HepG2 (cell line): ENCODE results near the gene PDSS2. TPM values are rescaled to one million over a fixed set of nuclear protein-coding genes. Genes with fewer than 3 reads are reported as not detected.

Source experiments
- FOSL1 ChIP-seq: sonication (generic); formaldehyde crosslinking; IDR thresholded peaks from 2 replicates; pipeline ENCODE4 v1.9.0; 2021; ENCODE audit warnings: missing genetic modification reagents, borderline replicate concordance
- GPN1 ChIP-seq: sonication (generic); formaldehyde crosslinking; IDR thresholded peaks from 2 replicates; pipeline ENCODE4 v1.5.1; 2020; ENCODE audit warnings: missing genetic modification reagents, borderline replicate concordance
- HMG20B ChIP-seq: conservative IDR thresholded peaks from 2 replicates; pipeline ENCODE4 v1.6.1; 2016; ENCODE audit warnings: missing genetic modification reagents, missing compliant biosample characterization
- NRL ChIP-seq: sonication (generic); formaldehyde crosslinking; IDR thresholded peaks from 2 replicates; pipeline ENCODE4 v1.5.0; 2020; ENCODE audit warnings: missing genetic modification reagents, mild to moderate bottlenecking, moderate library complexity, borderline replicate concordance
- SP140L ChIP-seq: sonication (generic); formaldehyde crosslinking; IDR thresholded peaks from 2 replicates; pipeline ENCODE4 v1.4.0; 2020; ENCODE audit warnings: missing genetic modification reagents, borderline replicate concordance
- SPEN ChIP-seq: sonication (generic); formaldehyde crosslinking; IDR thresholded peaks from 2 replicates; pipeline ENCODE4 v1.5.1; 2020; ENCODE audit warnings: low read depth, mild to moderate bottlenecking, missing genetic modification reagents
- ZNF292 ChIP-seq: sonication (generic); formaldehyde crosslinking; IDR thresholded peaks from 2 replicates; pipeline ENCODE4 v1.8.1; 2022; ENCODE audit warnings: mild to moderate bottlenecking, low read depth, missing genetic modification reagents, borderline replicate concordance
- ZNF558 ChIP-seq: sonication (generic); formaldehyde crosslinking; IDR thresholded peaks from 2 replicates; pipeline ENCODE4 v1.9.0; 2022; ENCODE audit warnings: mild to moderate bottlenecking, missing genetic modification reagents, borderline replicate concordance
- ZNF737 ChIP-seq: sonication (generic); formaldehyde crosslinking; IDR thresholded peaks from 2 replicates; pipeline ENCODE4 v1.5.0; 2020; ENCODE audit warnings: missing genetic modification reagents, mild to moderate bottlenecking, borderline replicate concordance
- ZNF788 ChIP-seq: sonication (generic); formaldehyde crosslinking; IDR thresholded peaks from 2 replicates; pipeline ENCODE4 v1.5.0; 2020; ENCODE audit warnings: mild to moderate bottlenecking, missing genetic modification reagents, borderline replicate concordance
- ZNF83 ChIP-seq: sonication (generic); formaldehyde crosslinking; IDR thresholded peaks from 2 replicates; pipeline ENCODE4 v1.4.0; 2020; ENCODE audit warnings: missing genetic modification reagents, mild to moderate bottlenecking, borderline replicate concordance
- polyA plus RNA-seq, 8 experiments: library from polyadenylated mRNA; depleted of rRNA in 3 of 8; stranded (reverse) in 7 of 8; unstranded in 1 of 8; fragments of >200 nt; fragmentation: Illumina TruSeq in 4 of 8; extraction: Trizol in 4 of 8; gene quantifications; 2 replicates each; pipeline versions ENCODE4 v1.2.1 to v1.2.3, GENCODE V29; 2011 to 2016; ENCODE audit warnings: low read depth in 4 of 8, missing spikeins in 1 of 8, mixed read lengths in 1 of 8; ENCODE audit not compliant: insufficient read depth in 1 of 8
- total RNA-seq, 5 experiments: library from RNA; depleted of rRNA; stranded (reverse); fragments of >200 nt; fragmentation: Illumina TruSeq; extraction: Trizol; gene quantifications; 2 replicates each; pipeline ENCODE4 v1.2.3, GENCODE V29; 2016; ENCODE audit warnings: low read depth in 1 of 5
- TF ChIP-seq, protein P1 (sequence below): sonication (generic); formaldehyde crosslinking; IDR thresholded peaks from 2 replicates; pipeline ENCODE4 v1.5.1; 2020; ENCODE audit warnings: mild to moderate bottlenecking, missing genetic modification reagents, borderline replicate concordance
- TF ChIP-seq, protein P2 (sequence below): sonication (generic); formaldehyde crosslinking; IDR thresholded peaks from 2 replicates; pipeline ENCODE4 v1.4.0; 2020; ENCODE audit warnings: missing genetic modification reagents, borderline replicate concordance
- TF ChIP-seq, protein P3 (sequence below): sonication (generic); formaldehyde crosslinking; IDR thresholded peaks from 2 replicates; pipeline ENCODE4 v1.9.0; 2021; ENCODE audit warnings: missing genetic modification reagents, borderline replicate concordance
- TF ChIP-seq, protein P4 (sequence below): sonication (generic); formaldehyde crosslinking; IDR thresholded peaks from 2 replicates; pipeline ENCODE4 v1.9.0; 2021; ENCODE audit warnings: missing genetic modification reagents, mild to moderate bottlenecking, borderline replicate concordance

PDSS2 gene
- total and polyA plus RNA-seq, 2 of the 13 experiments (the other 11 are each of a cell fraction or from before 2014, with no cell fraction given) = 16.2 to 17.0 TPM

DNA sequence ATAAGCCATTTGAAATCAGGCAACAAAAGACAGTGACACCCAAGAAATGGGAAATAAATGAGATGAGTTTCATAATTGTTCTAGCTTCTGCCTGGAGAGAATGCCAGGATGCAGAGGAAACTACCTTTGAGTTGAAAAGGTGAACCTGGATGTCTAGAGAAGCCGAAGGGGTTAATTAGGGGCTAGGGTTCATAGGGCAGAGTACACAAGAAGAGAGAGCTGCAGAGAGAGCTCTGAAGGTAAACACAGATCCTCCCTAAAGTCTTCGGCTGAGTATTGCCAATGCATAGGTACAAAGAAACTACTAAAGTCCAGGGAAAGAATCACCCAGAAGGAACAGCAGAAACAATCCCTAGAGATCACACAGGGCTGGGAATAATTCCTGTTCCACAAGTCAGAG lies 224.4 kb downstream of the PDSS2 start (continued):
- TF ChIP-seq, protein P1, sequence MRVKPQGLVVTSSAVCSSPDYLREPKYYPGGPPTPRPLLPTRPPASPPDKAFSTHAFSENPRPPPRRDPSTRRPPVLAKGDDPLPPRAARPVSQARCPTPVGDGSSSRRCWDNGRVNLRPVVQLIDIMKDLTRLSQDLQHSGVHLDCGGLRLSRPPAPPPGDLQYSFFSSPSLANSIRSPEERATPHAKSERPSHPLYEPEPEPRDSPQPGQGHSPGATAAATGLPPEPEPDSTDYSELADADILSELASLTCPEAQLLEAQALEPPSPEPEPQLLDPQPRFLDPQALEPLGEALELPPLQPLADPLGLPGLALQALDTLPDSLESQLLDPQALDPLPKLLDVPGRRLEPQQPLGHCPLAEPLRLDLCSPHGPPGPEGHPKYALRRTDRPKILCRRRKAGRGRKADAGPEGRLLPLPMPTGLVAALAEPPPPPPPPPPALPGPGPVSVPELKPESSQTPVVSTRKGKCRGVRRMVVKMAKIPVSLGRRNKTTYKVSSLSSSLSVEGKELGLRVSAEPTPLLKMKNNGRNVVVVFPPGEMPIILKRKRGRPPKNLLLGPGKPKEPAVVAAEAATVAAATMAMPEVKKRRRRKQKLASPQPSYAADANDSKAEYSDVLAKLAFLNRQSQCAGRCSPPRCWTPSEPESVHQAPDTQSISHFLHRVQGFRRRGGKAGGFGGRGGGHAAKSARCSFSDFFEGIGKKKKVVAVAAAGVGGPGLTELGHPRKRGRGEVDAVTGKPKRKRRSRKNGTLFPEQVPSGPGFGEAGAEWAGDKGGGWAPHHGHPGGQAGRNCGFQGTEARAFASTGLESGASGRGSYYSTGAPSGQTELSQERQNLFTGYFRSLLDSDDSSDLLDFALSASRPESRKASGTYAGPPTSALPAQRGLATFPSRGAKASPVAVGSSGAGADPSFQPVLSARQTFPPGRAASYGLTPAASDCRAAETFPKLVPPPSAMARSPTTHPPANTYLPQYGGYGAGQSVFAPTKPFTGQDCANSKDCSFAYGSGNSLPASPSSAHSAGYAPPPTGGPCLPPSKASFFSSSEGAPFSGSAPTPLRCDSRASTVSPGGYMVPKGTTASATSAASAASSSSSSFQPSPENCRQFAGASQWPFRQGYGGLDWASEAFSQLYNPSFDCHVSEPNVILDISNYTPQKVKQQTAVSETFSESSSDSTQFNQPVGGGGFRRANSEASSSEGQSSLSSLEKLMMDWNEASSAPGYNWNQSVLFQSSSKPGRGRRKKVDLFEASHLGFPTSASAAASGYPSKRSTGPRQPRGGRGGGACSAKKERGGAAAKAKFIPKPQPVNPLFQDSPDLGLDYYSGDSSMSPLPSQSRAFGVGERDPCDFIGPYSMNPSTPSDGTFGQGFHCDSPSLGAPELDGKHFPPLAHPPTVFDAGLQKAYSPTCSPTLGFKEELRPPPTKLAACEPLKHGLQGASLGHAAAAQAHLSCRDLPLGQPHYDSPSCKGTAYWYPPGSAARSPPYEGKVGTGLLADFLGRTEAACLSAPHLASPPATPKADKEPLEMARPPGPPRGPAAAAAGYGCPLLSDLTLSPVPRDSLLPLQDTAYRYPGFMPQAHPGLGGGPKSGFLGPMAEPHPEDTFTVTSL (CRISPR knock-in tag) = 0 out of 2 replicates have a peak, but pooled peaks have one; percentile 24
- TF ChIP-seq FOSL1 (CRISPR knock-in tag) (no peak), ZNF788 (no peak), ZNF292 (CRISPR knock-in tag) (no peak), ZNF558 (CRISPR knock-in tag) (no peak), NRL (CRISPR knock-in tag) (no peak), SPEN (CRISPR knock-in tag) (no peak), SP140L (CRISPR knock-in tag) (no peak), GPN1 (no peak), HMG20B (CRISPR knock-in tag) (no peak), ZNF83 (CRISPR knock-in tag) (no peak), ZNF737 (no peak)
- TF ChIP-seq, protein P2, sequence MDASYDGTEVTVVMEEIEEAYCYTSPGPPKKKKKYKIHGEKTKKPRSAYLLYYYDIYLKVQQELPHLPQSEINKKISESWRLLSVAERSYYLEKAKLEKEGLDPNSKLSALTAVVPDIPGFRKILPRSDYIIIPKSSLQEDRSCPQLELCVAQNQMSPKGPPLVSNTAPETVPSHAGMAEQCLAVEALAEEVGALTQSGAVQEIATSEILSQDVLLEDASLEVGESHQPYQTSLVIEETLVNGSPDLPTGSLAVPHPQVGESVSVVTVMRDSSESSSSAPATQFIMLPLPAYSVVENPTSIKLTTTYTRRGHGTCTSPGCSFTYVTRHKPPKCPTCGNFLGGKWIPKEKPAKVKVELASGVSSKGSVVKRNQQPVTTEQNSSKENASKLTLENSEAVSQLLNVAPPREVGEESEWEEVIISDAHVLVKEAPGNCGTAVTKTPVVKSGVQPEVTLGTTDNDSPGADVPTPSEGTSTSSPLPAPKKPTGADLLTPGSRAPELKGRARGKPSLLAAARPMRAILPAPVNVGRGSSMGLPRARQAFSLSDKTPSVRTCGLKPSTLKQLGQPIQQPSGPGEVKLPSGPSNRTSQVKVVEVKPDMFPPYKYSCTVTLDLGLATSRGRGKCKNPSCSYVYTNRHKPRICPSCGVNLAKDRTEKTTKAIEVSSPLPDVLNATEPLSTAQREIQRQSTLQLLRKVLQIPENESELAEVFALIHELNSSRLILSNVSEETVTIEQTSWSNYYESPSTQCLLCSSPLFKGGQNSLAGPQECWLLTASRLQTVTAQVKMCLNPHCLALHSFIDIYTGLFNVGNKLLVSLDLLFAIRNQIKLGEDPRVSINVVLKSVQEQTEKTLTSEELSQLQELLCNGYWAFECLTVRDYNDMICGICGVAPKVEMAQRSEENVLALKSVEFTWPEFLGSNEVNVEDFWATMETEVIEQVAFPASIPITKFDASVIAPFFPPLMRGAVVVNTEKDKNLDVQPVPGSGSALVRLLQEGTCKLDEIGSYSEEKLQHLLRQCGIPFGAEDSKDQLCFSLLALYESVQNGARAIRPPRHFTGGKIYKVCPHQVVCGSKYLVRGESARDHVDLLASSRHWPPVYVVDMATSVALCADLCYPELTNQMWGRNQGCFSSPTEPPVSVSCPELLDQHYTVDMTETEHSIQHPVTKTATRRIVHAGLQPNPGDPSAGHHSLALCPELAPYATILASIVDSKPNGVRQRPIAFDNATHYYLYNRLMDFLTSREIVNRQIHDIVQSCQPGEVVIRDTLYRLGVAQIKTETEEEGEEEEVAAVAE = no peak
- TF ChIP-seq, protein P3, sequence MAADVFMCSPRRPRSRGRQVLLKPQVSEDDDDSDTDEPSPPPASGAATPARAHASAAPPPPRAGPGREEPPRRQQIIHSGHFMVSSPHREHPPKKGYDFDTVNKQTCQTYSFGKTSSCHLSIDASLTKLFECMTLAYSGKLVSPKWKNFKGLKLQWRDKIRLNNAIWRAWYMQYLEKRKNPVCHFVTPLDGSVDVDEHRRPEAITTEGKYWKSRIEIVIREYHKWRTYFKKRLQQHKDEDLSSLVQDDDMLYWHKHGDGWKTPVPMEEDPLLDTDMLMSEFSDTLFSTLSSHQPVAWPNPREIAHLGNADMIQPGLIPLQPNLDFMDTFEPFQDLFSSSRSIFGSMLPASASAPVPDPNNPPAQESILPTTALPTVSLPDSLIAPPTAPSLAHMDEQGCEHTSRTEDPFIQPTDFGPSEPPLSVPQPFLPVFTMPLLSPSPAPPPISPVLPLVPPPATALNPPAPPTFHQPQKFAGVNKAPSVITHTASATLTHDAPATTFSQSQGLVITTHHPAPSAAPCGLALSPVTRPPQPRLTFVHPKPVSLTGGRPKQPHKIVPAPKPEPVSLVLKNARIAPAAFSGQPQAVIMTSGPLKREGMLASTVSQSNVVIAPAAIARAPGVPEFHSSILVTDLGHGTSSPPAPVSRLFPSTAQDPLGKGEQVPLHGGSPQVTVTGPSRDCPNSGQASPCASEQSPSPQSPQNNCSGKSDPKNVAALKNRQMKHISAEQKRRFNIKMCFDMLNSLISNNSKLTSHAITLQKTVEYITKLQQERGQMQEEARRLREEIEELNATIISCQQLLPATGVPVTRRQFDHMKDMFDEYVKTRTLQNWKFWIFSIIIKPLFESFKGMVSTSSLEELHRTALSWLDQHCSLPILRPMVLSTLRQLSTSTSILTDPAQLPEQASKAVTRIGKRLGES (CRISPR knock-in tag) = no peak
- TF ChIP-seq, protein P4, sequence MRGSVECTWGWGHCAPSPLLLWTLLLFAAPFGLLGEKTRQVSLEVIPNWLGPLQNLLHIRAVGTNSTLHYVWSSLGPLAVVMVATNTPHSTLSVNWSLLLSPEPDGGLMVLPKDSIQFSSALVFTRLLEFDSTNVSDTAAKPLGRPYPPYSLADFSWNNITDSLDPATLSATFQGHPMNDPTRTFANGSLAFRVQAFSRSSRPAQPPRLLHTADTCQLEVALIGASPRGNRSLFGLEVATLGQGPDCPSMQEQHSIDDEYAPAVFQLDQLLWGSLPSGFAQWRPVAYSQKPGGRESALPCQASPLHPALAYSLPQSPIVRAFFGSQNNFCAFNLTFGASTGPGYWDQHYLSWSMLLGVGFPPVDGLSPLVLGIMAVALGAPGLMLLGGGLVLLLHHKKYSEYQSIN (CRISPR knock-in tag) = no peak
